Upper lobe of left lung (tissue), 6 donors: ENCODE measurements around the gene C1S. TPM values are rescaled to one million over a fixed set of nuclear protein-coding genes. Genes with fewer than 3 reads are reported as not detected.
"Not testable (repeated sequence)": the region's sequence is repeated elsewhere in the genome, so short reads cannot be mapped to it uniquely, and the experiment has no call there.

ENCODE experiments used
- ATAC-seq, 2 donors: fragments of 200-7000 bp; cut with Tn5 transposase; one replicate each; pipeline ENCODE4 v1.9.1; 2022; ENCODE audit warnings: mild to moderate bottlenecking in 2 of 2, moderate library complexity in 2 of 2; ENCODE audit not compliant: low FRiP score in 2 of 2
- DNase-seq, 2 donors: peaks; one replicate each; pipeline ENCODE4 v3.0.0-alpha.2; 2019 to 2020
- H3K27ac ChIP-seq, 4 donors: fragments of 200-600 bp; sonication (generic); one replicate each; pipeline ENCODE4 v1.5.1; 2016 to 2019
- H3K27me3 ChIP-seq, 4 donors: fragments of 200-600 bp; sonication (generic); one replicate each; pipeline ENCODE4 v1.5.1; 2017 to 2019
- H3K36me3 ChIP-seq, 4 donors: fragments of 200-600 bp; sonication (generic); one replicate each; pipeline ENCODE4 v1.5.1; 2016 to 2019
- H3K4me1 ChIP-seq, 4 donors: fragments of 200-600 bp; sonication (generic); one replicate each; pipeline ENCODE4 v1.5.1; 2018 to 2019
- H3K4me3 ChIP-seq, 4 donors: fragments of 200-600 bp; sonication (generic); one replicate each; pipeline ENCODE4 v1.5.1; 2017 to 2019; ENCODE audit warnings: mild to moderate bottlenecking in 2 of 4, moderate library complexity in 1 of 4
- H3K9me3 ChIP-seq, 4 donors: fragments of 200-600 bp; sonication (generic); one replicate each; pipeline ENCODE4 v1.5.1; 2018 to 2019
- EP300 ChIP-seq, 4 donors: sonication (generic); formaldehyde crosslinking; IDR thresholded peaks; one replicate each; pipeline ENCODE4 v1.5.1; 2017; ENCODE audit warnings: antibody characterized with exemption in 4 of 4, control low read depth in 2 of 4
- POLR2A ChIP-seq, 4 donors: fragments of 450-650 bp; IDR thresholded peaks; one replicate each; pipeline ENCODE4 v1.5.1; 2016 to 2017; ENCODE audit warnings: antibody characterized with exemption in 4 of 4, mild to moderate bottlenecking in 2 of 4
- POLR2AphosphoS5 ChIP-seq, 2 donors: sonication (generic); formaldehyde crosslinking; IDR thresholded peaks; one replicate each; pipeline ENCODE4 v1.5.1; 2017; ENCODE audit warnings: antibody characterized with exemption in 2 of 2
- WGBS, 2 donors: methylation state at CpG; one replicate each; pipeline ENCODE4 v1.1.5; 2017 to 2018; 5-methylcytosine and 5-hydroxymethylcytosine counted together
- total RNA-seq, 6 donors: library from RNA; depleted of rRNA in 4 of 6; stranded (reverse); fragments of >200 nt in 4 of 6; gene quantifications; one replicate each; pipeline versions ENCODE4 v1.1.0 to v1.2.1, GENCODE V29; 2016 to 2021
- TF ChIP-seq, protein P1 (sequence below), 6 experiments: fragments of 450-650 bp in 4 of 6; fragments of 200-600 bp in 2 of 6; sonication (generic) in 2 of 6; IDR thresholded peaks; one replicate each; pipeline ENCODE4 v1.5.1; 2016 to 2019; ENCODE audit warnings: antibody characterized with exemption in 6 of 6
- donor health status: DM: no; HTN: no; CAD: no; lungs with moderate emphysema.
- donor health status: DM: no; HTN: yes; CAD: no; lungs with severe emphysema.

C1S gene
- 100 to 1,000 TPM; 146 to 338 (median 208) TPM for total RNA-seq

DNA sequence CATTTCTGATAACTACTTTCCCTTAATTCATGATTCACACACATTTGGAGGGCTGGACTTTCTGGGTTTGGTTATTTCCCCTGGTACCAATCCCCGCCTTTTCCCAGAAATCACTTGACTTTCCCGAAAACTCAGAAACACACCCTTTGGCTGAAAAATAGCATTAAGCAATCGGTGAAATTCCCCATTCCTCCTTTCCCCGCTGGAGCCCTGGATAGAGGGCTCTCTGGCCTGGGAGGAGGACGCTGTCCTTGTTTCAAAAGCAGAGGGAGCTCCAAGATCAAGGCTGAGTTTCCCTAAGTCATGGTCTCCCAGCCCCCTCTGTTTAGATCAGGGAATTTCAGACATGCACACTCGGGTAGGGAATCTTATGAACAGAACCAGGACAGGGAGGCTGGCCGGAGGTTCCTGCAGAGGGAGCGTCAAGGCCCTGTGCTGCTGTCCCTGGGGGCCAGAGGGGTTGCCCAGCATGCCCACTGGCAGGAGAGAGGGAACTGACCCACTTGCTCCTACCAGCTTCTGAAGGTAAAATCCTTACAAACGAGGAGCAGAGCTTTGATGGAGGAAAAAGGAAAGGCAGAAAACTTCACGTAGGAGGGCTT is at the start of gene C1S:
TSS of gene C1S (plus strand) at position 366 of the 602 bp plus-strand sequence. CDS start 1,195 bp downstream, outside the sequence.
- TF ChIP-seq EP300 (IDR thresholded peaks at IDR 0.05): peak; percentile 81 to 96 (median 90)
- TF ChIP-seq, protein P1, sequence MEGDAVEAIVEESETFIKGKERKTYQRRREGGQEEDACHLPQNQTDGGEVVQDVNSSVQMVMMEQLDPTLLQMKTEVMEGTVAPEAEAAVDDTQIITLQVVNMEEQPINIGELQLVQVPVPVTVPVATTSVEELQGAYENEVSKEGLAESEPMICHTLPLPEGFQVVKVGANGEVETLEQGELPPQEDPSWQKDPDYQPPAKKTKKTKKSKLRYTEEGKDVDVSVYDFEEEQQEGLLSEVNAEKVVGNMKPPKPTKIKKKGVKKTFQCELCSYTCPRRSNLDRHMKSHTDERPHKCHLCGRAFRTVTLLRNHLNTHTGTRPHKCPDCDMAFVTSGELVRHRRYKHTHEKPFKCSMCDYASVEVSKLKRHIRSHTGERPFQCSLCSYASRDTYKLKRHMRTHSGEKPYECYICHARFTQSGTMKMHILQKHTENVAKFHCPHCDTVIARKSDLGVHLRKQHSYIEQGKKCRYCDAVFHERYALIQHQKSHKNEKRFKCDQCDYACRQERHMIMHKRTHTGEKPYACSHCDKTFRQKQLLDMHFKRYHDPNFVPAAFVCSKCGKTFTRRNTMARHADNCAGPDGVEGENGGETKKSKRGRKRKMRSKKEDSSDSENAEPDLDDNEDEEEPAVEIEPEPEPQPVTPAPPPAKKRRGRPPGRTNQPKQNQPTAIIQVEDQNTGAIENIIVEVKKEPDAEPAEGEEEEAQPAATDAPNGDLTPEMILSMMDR (IDR thresholded peaks at IDR 0.05): peak; percentile 64 to 88 (median 78)
- TF ChIP-seq POLR2A (IDR thresholded peaks at IDR 0.05): peak in 2 of 4 donors; percentile 57 to 67
- TF ChIP-seq POLR2AphosphoS5 (IDR thresholded peaks at IDR 0.05): peak in 1 of 2 donors; percentile 84
- H3K9me3 ChIP-seq: no peaks in the 10 kb centered on the region
- H3K27me3 ChIP-seq: no peaks in the 10 kb centered on the region
- peak within 1 kb of the TSS; percentile 60 to 85 (median 74) for H3K27ac ChIP-seq
- DNase-seq (peak; percentile 37 to 80), ATAC-seq (peak; percentile 93 to 98)
- peak within 1 kb of the TSS in 3 of 4 donors; percentile 14 to 45 (median 43) for H3K4me3 ChIP-seq
- no peaks in the 10 kb centered on the region for H3K36me3 ChIP-seq
- peaks cover 6 to 23% (median 13%) of the 10 kb centered on the region in 4 donors for H3K4me1 ChIP-seq
- WGBS, 2 donors: 23 to 33% methylated on average over 10 of the region's 10 CpGs

DNA sequence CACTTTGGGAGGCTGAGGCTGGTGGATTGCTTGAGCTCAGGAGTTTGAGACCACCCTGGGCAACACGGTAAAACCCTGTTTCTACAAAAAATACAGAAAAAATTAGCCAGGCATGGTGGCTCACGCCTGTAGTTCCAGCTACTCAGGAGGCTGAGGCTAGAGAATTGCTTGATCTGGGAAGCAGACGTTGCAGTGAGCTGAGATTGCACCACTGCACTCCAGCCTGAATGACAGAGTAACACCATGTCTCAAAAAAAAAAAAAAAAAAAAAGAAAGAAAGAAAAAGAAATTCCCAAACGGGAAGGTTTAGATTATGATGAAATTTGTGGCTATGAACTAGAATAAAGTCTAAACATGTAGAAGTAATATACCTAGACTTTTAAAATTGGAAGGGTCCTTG is 49.1 kb upstream of the C1S start:
- not testable (repeated sequence) for H3K9me3 ChIP-seq, H3K4me3 ChIP-seq, H3K27ac ChIP-seq, ATAC-seq, H3K27me3 ChIP-seq, DNase-seq
- Histone ChIP-seq H3K36me3 (peaks cover 0 to 27% (median 9%) of the 10 kb centered on the region in 4 donors), H3K4me1 (peaks cover 29 to 51% (median 34%) of the 10 kb centered on the region in 4 donors)
- WGBS, 2 donors: 74 to 75% methylated on average over 4 of the region's 4 CpGs

DNA sequence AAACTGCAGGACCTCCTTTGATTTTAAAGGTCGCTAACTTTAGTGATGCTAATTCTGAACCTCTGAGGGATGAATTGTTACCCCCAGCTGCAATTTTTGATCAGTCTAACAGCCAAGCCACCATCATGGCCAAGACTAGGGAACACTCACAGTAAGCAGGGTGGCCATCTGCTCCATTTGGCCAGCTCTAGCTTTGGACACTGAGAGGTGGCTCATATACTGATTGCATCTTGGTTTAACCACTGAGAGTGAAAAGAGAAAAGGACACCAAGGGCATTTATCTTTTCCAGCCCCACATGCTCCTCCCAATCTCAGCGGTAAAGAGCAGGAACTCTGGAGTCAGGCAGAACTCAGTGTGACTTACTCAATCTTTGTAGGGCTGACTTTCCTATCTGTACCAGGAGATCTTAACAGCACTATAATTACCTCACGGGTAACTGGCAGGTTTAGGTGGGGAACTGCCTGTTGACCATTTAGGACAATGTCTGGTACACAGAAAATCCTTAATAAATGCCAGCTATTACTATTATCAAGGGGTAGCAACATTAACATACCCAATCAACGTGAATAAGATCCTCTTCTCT is 48.4 kb upstream of the C1S start:
- no peak for ATAC-seq
- TF ChIP-seq POLR2AphosphoS5 (IDR thresholded peaks at IDR 0.05) (no peak), POLR2A (IDR thresholded peaks at IDR 0.05) (no peak), EP300 (IDR thresholded peaks at IDR 0.05) (no peak)
- TF ChIP-seq, protein P1 (IDR thresholded peaks at IDR 0.05): no peak
- H3K36me3 ChIP-seq: peaks cover 0 to 25% (median 9%) of the 10 kb centered on the region in 4 donors
- H3K9me3 ChIP-seq: no peaks in the 10 kb centered on the region
- H3K4me1 ChIP-seq: peaks cover 36 to 59% (median 41%) of the 10 kb centered on the region in 4 donors
- H3K27me3 ChIP-seq: no peaks in the 10 kb centered on the region
- no peak overlapping the region for H3K4me3 ChIP-seq
- DNase-seq: no peak
- H3K27ac ChIP-seq: no peak overlapping the region
- WGBS, 2 donors: 88 to 91% methylated on average over 4 of the region's 4 CpGs

DNA sequence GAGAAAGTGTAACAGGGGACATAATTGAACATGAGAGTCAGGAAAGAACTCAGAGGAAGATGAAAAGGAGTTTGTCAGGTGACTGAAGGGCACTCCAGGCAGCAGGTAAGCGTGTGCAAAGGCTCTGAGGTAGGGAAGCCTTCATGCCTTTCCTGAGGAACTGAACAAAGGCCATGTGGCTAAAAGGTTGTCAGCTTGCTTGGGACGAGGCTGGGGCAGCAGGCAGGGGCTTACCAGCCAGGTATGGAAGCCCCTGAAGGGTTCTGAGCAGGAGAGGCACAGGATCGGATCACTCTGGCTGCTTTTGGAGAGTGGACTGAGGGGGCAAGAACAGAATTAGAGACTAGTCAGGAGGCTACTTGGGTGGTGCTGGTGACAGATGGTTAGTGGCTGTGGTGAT is 47.4 kb upstream of the C1S start:
- DNase-seq: no peak
- peaks cover 38 to 61% (median 43%) of the 10 kb centered on the region in 4 donors for H3K4me1 ChIP-seq
- no peak for TF ChIP-seq POLR2AphosphoS5 (IDR thresholded peaks at IDR 0.05)
- TF ChIP-seq, protein P1 (IDR thresholded peaks at IDR 0.05): no peak
- no peak for TF ChIP-seq EP300 (IDR thresholded peaks at IDR 0.05)
- no peak for TF ChIP-seq POLR2A (IDR thresholded peaks at IDR 0.05)
- no peak overlapping the region for H3K27ac ChIP-seq
- ATAC-seq: no peak
- H3K9me3 ChIP-seq: no peaks in the 10 kb centered on the region
- H3K27me3 ChIP-seq: no peaks in the 10 kb centered on the region
- H3K4me3 ChIP-seq: no peak overlapping the region
- 82 to 92% methylated on average over 3 of the region's 3 CpGs for WGBS, 2 donors
- H3K36me3 ChIP-seq: peaks cover 0 to 25% (median 9%) of the 10 kb centered on the region in 4 donors

DNA sequence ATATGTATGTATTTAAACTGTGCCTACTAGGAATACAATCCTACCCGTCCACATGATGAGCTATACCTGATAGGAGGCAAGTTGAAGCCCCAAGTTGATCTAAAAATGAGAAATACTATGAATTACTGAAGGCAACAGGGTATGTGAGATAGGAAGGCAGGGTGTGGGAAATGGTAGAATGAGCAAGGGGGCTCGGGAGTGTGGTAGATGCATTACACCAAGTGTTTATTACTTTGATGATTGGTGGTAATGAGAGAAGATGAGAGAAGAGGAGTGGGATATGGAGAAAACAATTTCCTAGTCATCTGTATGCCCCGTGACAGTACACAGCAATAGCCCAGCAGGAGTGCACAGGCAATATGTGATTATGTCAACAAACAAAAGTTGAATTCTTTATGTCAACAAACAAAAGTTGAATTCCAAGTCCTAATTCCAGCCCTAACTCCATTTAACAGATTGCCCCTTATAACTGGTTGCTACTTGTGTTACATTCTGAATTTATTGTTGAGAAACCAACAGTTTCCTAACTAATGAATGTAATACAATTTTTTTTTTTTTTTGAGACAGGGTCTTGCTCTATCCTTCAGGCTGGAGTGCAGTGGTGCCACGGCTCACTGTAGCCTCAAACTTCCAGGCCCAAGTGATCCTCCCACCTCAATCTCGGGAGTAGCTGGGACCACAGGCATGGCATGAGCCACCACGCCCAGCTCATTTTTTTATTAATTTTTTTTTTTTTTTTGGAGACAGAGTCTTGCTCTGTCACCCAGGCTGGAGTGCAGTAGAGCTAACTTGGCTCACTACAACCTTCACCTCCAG is 44.8 kb upstream of the C1S start:
- H3K27me3 ChIP-seq: no peaks in the 10 kb centered on the region
- ATAC-seq (no peak), DNase-seq (no peak)
- no peaks in the 10 kb centered on the region for H3K9me3 ChIP-seq
- H3K4me1 ChIP-seq: peaks cover 23 to 44% (median 30%) of the 10 kb centered on the region in 4 donors
- WGBS, 2 donors: 54 to 66% methylated on average over 6 of the region's 6 CpGs
- TF ChIP-seq EP300 (IDR thresholded peaks at IDR 0.05): no peak
- no peak for TF ChIP-seq POLR2A (IDR thresholded peaks at IDR 0.05)
- no peak for TF ChIP-seq POLR2AphosphoS5 (IDR thresholded peaks at IDR 0.05)
- TF ChIP-seq, protein P1 (IDR thresholded peaks at IDR 0.05): no peak
- peak overlapping the region in 1 of 4 donors; percentile 40 for H3K27ac ChIP-seq
- H3K4me3 ChIP-seq: peak overlapping the region in 1 of 4 donors; percentile 88
- H3K36me3 ChIP-seq: peaks cover 0 to 21% (median 8%) of the 10 kb centered on the region in 4 donors
